HepG2 (cell line): ENCODE measurements around the gene IL1R1. TPM values are rescaled to one million over a fixed set of nuclear protein-coding genes. Genes with fewer than 3 reads are reported as not detected.
A peak's percentile ranks its signal among the peaks of the same experiment; 100 is the strongest.

ENCODE experiments used
- ATAC-seq: fragments of 200-7000 bp; cut with Tn5 transposase; 3 replicates; pipeline ENCODE4 v1.9.1; 2020; ENCODE audit warnings: mild to moderate bottlenecking, moderate library complexity
- BruUV-seq: library from RNA; stranded (reverse); fragments of 400-500 nt; replicated peaks from 2 replicates; lab custom pipeline; 2021; lab: Mats Ljungman, UMichigan
- CTCF ChIA-PET: fragments of 300-600 bp; formaldehyde crosslinking; extraction: SDS; loops from one replicate; lab custom pipeline; 2021; ENCODE audit warnings: low total read pairs, inconsistent platforms, low intra/inter-chr PET ratio; lab: Yijun Ruan, JAX
- POLR2A ChIA-PET: fragments of 350-600 bp; sonication (Branson Sonifier 250); formaldehyde crosslinking; loops from one replicate; lab custom pipeline; 2020; ENCODE audit warnings: antibody characterized with exemption, inconsistent platforms; lab: Yijun Ruan, JAX
- DNase-seq: peaks from one replicate; pipeline ENCODE4 v3.0.0-alpha.2; 2015; ENCODE audit warnings: low spot score
- FAIRE-seq: peaks from 3 replicates; lab custom pipeline; 2011; peaks lifted over from hg19 to GRCh38; lab: Jason Lieb, UNC
- H2AFZ ChIP-seq: one replicate; pipeline ENCODE4 v1.6.1; 2011; ENCODE audit warnings: low read length, inconsistent platforms
- H3K27ac ChIP-seq: fragments of 300-600 bp; 3 replicates; pipeline ENCODE4 v1.8.0; 2011; ENCODE audit warnings: mixed run types, mild to moderate bottlenecking, mixed read lengths, low read length, inconsistent platforms; ENCODE audit not compliant: insufficient read depth; ENCODE audit errors: extremely low read length
- H3K27me3 ChIP-seq, 2 experiments: fragments of 200-600 bp in 1 of 2; 2 replicates in 1 of 2; 3 replicates in 1 of 2; pipeline versions ENCODE4 v1.6.0 to v1.8.0; 2011; ENCODE audit warnings: low read length in 2 of 2, mild to moderate bottlenecking in 2 of 2, moderate library complexity in 2 of 2, inconsistent platforms in 1 of 2; ENCODE audit not compliant: insufficient read depth in 2 of 2, control insufficient read depth in 1 of 2
- H3K36me3 ChIP-seq, 2 experiments: fragments of 200-600 bp in 1 of 2; replicated peaks in 1 of 2; 2 replicates in 1 of 2; 3 replicates in 1 of 2; pipeline versions ENCODE4 v1.5.1 to v1.8.0; 2011; ENCODE audit warnings: low read length in 2 of 2, inconsistent platforms in 1 of 2; ENCODE audit not compliant: insufficient read depth in 2 of 2, control insufficient read depth in 1 of 2
- H3K4me1 ChIP-seq: 2 replicates; pipeline ENCODE4 v1.5.1; 2012; ENCODE audit warnings: low read length, inconsistent platforms; ENCODE audit not compliant: insufficient read depth
- H3K4me2 ChIP-seq: 2 replicates; pipeline ENCODE4 v1.6.0; 2011; ENCODE audit warnings: low read depth, low read length, inconsistent platforms
- H3K4me3 ChIP-seq, 3 experiments: fragments of 200-600 bp in 1 of 3; sonication (generic), shearing (Covaris generic) in 1 of 3; replicated peaks in 1 of 3; 2 replicates each; pipeline ENCODE4 v1.5.1; 2011 to 2016; ENCODE audit warnings: low read length in 3 of 3, inconsistent platforms in 2 of 3, low read depth in 2 of 3, mild to moderate bottlenecking in 2 of 3, control low read depth in 1 of 3, mixed read lengths in 1 of 3; ENCODE audit not compliant: insufficient read depth in 1 of 3
- H3K79me2 ChIP-seq: one replicate; pipeline ENCODE4 v1.6.1; 2011; ENCODE audit warnings: low read length, inconsistent platforms; ENCODE audit not compliant: insufficient read depth
- H3K9ac ChIP-seq: 2 replicates; pipeline ENCODE4 v1.6.0; 2011; ENCODE audit warnings: mild to moderate bottlenecking, low read depth, low read length, inconsistent platforms; ENCODE audit not compliant: insufficient read depth
- H3K9me3 ChIP-seq: 2 replicates; pipeline ENCODE4 v1.5.1; 2012; ENCODE audit warnings: mild to moderate bottlenecking, low read length
- H4K20me1 ChIP-seq: 2 replicates; pipeline ENCODE4 v1.6.0; 2011; ENCODE audit warnings: inconsistent platforms, mild to moderate bottlenecking, low read length, moderate library complexity; ENCODE audit not compliant: insufficient read depth
- CREM ChIP-seq, 2 experiments: sonication (generic) in 1 of 2; formaldehyde crosslinking in 1 of 2; IDR thresholded peaks; 2 replicates each; pipeline versions ENCODE4 v1.4.0 to v1.6.1; 2016 to 2020; ENCODE audit warnings: antibody characterized with exemption in 1 of 2, mild to moderate bottlenecking in 1 of 2, missing genetic modification reagents in 1 of 2
- FOXP1 ChIP-seq, 2 experiments: fragments of 450-650 bp in 1 of 2; IDR thresholded peaks; 2 replicates each; pipeline ENCODE4 v1.6.1; 2017 to 2018; ENCODE audit warnings: antibody characterized with exemption in 1 of 2
- HMGA1 ChIP-seq: sonication (generic); formaldehyde crosslinking; conservative IDR thresholded peaks from 2 replicates; pipeline ENCODE4 v1.4.0; 2020; ENCODE audit warnings: missing genetic modification reagents
- KAT7 ChIP-seq: IDR thresholded peaks from 2 replicates; pipeline ENCODE4 v1.6.1; 2018; ENCODE audit warnings: borderline replicate concordance, missing compliant biosample characterization
- RNF2 ChIP-seq: fragments of 450-650 bp; conservative IDR thresholded peaks from 2 replicates; pipeline ENCODE4 v1.6.1; 2016; ENCODE audit warnings: low read depth
- TBP ChIP-seq: sonication (generic); formaldehyde crosslinking; IDR thresholded peaks from 2 replicates; pipeline ENCODE4 v1.5.0; 2020; ENCODE audit warnings: missing genetic modification reagents
- ZNF549 ChIP-seq: sonication (generic); formaldehyde crosslinking; IDR thresholded peaks from 2 replicates; pipeline ENCODE4 v1.5.0; 2020; ENCODE audit warnings: missing genetic modification reagents
- ZNF558 ChIP-seq: sonication (generic); formaldehyde crosslinking; IDR thresholded peaks from 2 replicates; pipeline ENCODE4 v1.9.0; 2022; ENCODE audit warnings: mild to moderate bottlenecking, missing genetic modification reagents, borderline replicate concordance
- WGBS: methylation state at CpG from one replicate; pipeline ENCODE4 v1.1.6; 2017; ENCODE audit warnings: low lambda C conversion rate; 5-methylcytosine and 5-hydroxymethylcytosine counted together
- in situ Hi-C: cut with HindIII; loops from 2 replicates; pipeline ENCODE4 v1.10.0; 2017; ENCODE audit warnings: low pct_unique_long_range_greater_than_20kb; ENCODE audit not compliant: extremely low pct_ligation_motif_present
- intact Hi-C: fragments of 100-400 bp; cut with micrococcal nuclease; formaldehyde crosslinking; loops from one replicate; pipeline ENCODE4 v1.10.0; 2022; ENCODE audit not compliant: unreplicated experiment
- polyA plus RNA-seq, 8 experiments: library from polyadenylated mRNA; depleted of rRNA in 3 of 8; stranded (reverse) in 7 of 8; unstranded in 1 of 8; fragments of >200 nt; fragmentation: Illumina TruSeq in 4 of 8; extraction: Trizol in 4 of 8; gene quantifications; 2 replicates each; pipeline versions ENCODE4 v1.2.1 to v1.2.3, GENCODE V29; 2011 to 2016; ENCODE audit warnings: low read depth in 4 of 8, missing spikeins in 1 of 8, mixed read lengths in 1 of 8; ENCODE audit not compliant: insufficient read depth in 1 of 8
- total RNA-seq, 5 experiments: library from RNA; depleted of rRNA; stranded (reverse); fragments of >200 nt; fragmentation: Illumina TruSeq; extraction: Trizol; gene quantifications; 2 replicates each; pipeline ENCODE4 v1.2.3, GENCODE V29; 2016; ENCODE audit warnings: low read depth in 1 of 5
- TF ChIP-seq, protein P1 (sequence below), 2 experiments: sonication (generic) in 1 of 2; formaldehyde crosslinking in 1 of 2; IDR thresholded peaks; 2 replicates each; pipeline versions ENCODE4 v1.4.0 to v1.6.1; 2016 to 2020; ENCODE audit warnings: borderline replicate concordance in 1 of 2, low read depth in 1 of 2, mild to moderate bottlenecking in 1 of 2, missing genetic modification reagents in 1 of 2

IL1R1 gene
- total and polyA plus RNA-seq, 2 of the 13 experiments (the other 11 are each of a cell fraction or from before 2014, with no cell fraction given): 38.0 to 93.1 TPM

DNA sequence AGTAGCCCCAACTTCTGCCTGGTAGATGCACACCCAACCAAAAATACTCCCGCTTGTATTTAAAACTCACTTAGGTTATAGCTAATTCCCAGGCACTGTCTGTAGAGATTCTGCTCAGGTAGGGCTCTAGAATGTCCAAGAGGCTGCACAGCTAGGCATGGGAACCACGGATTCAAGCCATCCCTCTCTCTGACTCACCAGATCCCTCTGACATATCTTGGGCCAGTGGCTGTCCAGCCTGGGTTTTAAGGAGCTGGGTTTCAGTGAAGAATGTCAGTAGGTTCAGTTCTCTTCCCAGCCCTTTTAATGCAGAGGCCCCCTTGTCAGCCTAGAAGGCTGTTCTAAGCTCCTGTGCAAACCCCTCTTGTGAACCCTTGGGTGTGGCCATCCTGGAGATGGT, 15.9 kb upstream of the IL1R1 start (continued):
- TF ChIP-seq CREM (IDR thresholded peaks at IDR 0.05): no peak
- no peak for TF ChIP-seq CREM (CRISPR knock-in tag; IDR thresholded peaks at IDR 0.05)
- TF ChIP-seq ZNF558 (CRISPR knock-in tag): no peak
- no peak for TF ChIP-seq RNF2
- no peak for TF ChIP-seq TBP (CRISPR knock-in tag)
- TF ChIP-seq KAT7 (CRISPR knock-in tag): no peak
- no peak for TF ChIP-seq HMGA1 (CRISPR knock-in tag)
- TF ChIP-seq ZNF549 (CRISPR knock-in tag): no peak

DNA sequence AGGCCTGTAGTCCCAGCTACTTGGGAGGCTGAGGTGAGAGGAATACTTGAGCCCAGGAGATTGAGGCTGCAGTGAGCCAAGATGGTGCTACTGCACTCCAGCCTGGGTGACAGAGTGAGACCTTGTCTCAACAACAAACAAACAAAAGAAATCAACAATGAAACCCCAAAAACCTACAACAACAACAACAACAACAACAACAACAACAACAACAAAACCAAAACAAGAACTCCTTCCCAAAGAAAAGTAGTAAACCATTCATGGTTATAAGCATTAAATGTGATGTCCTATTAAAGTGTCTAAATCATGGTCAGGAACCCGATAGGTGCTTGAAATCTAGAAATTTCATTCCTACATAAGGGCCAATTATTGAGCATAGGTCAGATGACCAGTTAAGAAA, 13.5 kb upstream of the IL1R1 start:
- WGBS: 98% methylated on average over 1 of the region's 1 CpG
- Histone ChIP-seq H4K20me1 (no peaks in the 10 kb centered on the region), H3K4me1 (peaks cover 4% of the 10 kb centered on the region; the same call in 1 of the 2 replicates), H3K4me2 (no peak overlapping the region), H3K9ac (no peak overlapping the region), H3K27me3 (no peaks in the 10 kb centered on the region), H3K36me3 (no peaks in the 10 kb centered on the region), H3K79me2 (no peaks in the 10 kb centered on the region), H3K4me3 (no peak overlapping the region), H3K27ac (no peak overlapping the region), H3K9me3 (no peaks in the 10 kb centered on the region), H2AFZ (no peak overlapping the region)
- no peak for DNase-seq
- in situ Hi-C loops: no loop called here
- CTCF ChIA-PET: no interaction called here
- no TSS peak for BruUV-seq
- ATAC-seq: no peak
- TF ChIP-seq, protein P1, sequence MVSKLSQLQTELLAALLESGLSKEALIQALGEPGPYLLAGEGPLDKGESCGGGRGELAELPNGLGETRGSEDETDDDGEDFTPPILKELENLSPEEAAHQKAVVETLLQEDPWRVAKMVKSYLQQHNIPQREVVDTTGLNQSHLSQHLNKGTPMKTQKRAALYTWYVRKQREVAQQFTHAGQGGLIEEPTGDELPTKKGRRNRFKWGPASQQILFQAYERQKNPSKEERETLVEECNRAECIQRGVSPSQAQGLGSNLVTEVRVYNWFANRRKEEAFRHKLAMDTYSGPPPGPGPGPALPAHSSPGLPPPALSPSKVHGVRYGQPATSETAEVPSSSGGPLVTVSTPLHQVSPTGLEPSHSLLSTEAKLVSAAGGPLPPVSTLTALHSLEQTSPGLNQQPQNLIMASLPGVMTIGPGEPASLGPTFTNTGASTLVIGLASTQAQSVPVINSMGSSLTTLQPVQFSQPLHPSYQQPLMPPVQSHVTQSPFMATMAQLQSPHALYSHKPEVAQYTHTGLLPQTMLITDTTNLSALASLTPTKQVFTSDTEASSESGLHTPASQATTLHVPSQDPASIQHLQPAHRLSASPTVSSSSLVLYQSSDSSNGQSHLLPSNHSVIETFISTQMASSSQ (IDR thresholded peaks at IDR 0.05; ENCODE audit: low read depth): no peak
- TF ChIP-seq, protein P1 (CRISPR knock-in tag; IDR thresholded peaks at IDR 0.05; ENCODE audit: borderline replicate concordance): no peak
- TF ChIP-seq FOXP1 (IDR thresholded peaks at IDR 0.05): peak; percentile 98
- TF ChIP-seq FOXP1 (CRISPR knock-in tag; IDR thresholded peaks at IDR 0.05): no peak
- POLR2A ChIA-PET: interaction anchor here (2.0 kb wide), 1 partner anchor 13 kb away, joined by 6 read pairs; the partner anchor contains the start of gene IL1R1
- FAIRE-seq: no peak
- intact Hi-C loops: no loop called here
